ENCODE results near the gene DYRK4.

DNA sequence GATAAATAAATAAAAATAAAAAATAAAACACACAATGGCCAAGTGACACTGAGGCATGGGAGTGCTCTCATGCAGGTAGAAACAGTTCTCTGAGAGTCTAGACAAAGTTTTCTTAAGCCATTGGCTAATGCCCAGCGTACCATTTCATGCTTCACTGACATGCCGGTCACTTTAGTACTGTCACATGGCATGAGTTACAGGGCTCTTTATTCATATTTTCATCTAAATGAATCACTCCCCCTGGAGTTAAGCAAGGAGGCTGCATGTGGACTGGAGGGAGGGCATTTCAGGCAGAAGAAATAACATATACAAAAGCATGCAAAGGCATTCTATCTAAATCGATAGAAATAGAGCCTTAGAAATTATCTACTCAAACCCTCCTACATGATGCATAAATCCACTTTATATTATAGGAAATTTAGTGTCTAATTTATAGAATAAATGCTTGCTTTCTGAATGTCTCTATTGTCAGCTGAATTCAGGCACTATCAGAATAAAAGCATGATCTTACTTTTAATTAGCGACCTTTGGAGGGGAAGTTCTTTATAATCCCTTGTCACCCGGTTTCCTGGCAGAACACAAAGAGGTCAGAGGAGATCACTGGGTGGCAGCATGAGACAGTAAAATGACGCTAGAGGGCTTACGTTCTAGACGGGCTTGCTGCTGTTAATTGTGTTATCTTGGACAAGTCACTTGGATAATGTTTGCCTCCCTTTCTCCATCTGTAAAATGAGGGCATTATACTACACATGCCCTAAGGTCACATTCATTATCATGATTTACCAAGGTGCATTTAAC lies 17.5 kb downstream of the DYRK4 start:
- TF ChIP-seq, protein P1, sequence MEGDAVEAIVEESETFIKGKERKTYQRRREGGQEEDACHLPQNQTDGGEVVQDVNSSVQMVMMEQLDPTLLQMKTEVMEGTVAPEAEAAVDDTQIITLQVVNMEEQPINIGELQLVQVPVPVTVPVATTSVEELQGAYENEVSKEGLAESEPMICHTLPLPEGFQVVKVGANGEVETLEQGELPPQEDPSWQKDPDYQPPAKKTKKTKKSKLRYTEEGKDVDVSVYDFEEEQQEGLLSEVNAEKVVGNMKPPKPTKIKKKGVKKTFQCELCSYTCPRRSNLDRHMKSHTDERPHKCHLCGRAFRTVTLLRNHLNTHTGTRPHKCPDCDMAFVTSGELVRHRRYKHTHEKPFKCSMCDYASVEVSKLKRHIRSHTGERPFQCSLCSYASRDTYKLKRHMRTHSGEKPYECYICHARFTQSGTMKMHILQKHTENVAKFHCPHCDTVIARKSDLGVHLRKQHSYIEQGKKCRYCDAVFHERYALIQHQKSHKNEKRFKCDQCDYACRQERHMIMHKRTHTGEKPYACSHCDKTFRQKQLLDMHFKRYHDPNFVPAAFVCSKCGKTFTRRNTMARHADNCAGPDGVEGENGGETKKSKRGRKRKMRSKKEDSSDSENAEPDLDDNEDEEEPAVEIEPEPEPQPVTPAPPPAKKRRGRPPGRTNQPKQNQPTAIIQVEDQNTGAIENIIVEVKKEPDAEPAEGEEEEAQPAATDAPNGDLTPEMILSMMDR (IDR thresholded peaks at IDR 0.05): no peak
- no peak for TF ChIP-seq POLR2A (IDR thresholded peaks at IDR 0.05)
- TF ChIP-seq EP300 (IDR thresholded peaks at IDR 0.05): no peak

Data from ovary (tissue), 3 donors.